ENCODE measurements around the gene NBEA.

NBEA gene

DNA sequence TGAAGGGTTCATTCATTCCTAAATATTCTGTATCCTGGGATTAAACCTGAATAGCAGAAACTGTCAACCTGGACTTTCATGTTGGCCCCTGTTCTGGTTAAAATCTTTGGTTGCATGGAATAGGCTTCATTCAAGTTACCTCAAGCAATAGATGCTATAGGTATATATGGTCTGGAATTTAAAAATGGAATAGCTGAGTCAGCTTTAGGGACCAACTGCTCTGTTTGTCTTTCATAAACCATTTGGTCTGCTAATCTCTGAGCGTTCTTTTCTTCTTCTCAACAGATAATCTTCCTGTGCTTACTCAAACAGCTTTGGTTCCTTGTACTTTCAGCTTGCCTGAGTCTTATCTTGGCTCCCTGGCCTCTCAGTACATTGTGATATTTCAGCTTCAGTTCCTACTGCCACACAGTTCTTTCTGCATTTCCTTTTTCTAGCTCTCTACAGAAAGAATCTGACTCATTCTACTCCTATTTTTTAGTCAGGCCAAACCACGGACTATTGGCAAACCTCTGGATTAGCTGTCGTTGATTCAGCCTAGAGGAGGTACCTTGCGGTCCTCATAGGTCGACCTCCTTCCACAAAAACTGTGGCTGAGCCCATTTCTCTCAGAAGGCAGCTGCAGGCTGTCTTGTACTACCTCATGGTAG lies 570.3 kb downstream of the NBEA start:
- no peak for DNase-seq (ENCODE audit: low spot score)

GRCh38 chr13:35514061-35514477 lies 572.0 kb downstream of the NBEA start:
- no peak for DNase-seq (ENCODE audit: low spot score)

DNA sequence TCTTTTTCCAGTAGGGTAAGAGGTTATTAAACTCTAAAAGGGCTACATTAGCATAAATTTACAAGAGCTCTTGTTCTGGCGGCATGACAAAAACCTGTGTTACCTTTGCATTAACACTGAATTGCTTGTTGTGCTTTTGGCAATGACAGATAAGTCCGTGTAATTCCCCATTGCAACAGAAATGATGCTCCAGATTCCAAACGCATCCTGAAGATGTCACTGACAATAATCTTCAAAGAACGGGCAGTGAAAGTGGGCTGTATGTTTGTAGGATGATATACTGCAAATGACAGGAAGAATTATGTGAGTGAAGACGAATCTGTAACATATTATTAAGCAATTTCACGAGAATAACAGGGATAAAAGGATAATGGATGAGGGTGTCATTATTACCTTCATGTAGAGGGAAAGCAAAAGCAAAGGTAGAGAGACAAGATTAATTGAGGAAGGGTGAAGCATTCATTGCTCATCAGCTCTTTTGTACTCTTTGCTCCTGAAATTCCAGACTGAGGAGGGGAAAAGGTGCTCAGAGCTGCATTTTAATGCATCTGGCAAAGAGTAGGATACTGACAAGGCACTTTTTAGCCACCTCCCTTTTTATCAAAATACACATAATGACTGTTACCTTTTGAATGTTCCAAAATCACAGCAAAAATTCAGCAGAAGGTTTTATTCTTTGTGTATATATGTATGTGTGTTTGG lies 572.9 kb downstream of the NBEA start:
- no peak for DNase-seq (ENCODE audit: low spot score)

DNA sequence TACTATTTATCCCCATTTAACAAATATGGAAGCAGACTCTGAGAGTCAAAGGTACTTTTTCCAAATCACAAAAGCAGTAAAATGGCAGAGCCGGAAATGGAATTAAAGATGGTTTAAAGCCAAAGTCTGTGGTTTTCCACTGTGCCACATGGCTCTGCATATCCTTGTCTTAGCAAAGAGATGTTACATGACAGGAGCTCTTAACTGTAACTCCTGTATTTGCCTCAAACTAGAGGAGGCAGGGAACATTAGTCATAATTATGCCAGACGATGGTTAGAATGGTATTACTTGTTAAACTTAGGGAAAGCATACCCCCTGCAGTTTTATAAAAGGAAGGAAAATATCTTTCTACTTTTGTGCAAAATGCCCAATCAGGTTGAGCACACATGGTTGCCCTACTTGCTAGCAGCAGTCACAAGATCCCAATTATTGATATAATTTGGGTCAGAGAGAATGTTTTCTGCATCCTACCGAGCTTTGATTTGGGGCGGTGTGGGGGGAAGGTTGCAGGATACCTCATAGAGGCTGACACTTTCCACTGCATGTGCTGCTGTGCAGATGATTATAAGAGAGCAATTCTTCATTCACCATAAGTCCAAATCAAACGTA lies 576.4 kb downstream of the NBEA start:
- no peak for DNase-seq (ENCODE audit: low spot score)

GRCh38 chr13:35524171-35524570 lies 582.1 kb downstream of the NBEA start:
- DNase-seq (ENCODE audit: low spot score), result no peak

- no peak for DNase-seq (ENCODE audit: low spot score)
Observed at GRCh38 chr13:35526577-35526976, 584.5 kb downstream of the NBEA start.

DNA sequence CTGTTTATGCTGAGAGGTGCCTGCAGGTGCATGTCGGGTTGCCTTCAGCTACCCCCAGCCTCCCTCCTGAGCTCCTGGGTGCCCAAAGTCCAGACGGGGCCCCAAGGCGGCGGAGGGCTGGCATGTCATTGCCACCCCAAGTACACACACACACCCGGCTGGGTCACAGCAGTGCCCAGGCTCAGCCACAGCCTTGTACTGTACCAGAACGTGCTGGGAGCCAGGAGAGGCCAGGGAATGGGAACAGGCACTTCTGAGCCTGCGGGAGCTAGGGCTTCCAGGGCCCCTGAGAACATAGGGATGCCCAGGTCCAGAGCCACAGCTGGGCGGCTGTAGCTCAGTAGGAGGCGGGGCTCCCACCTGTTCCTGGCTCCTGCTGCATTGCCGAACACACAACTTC lies 585.4 kb downstream of the NBEA start:
- DNase-seq (ENCODE audit: low spot score), result no peak

GRCh38 chr13:35530147-35530546 lies 588.1 kb downstream of the NBEA start:
- DNase-seq (ENCODE audit: low spot score), result no peak

GRCh38 chr13:35530581-35530980 lies 588.5 kb downstream of the NBEA start:
- DNase-seq (ENCODE audit: low spot score), result no peak

- no peak for DNase-seq (ENCODE audit: low spot score)
Observed at GRCh38 chr13:35531526-35531925, 589.5 kb downstream of the NBEA start.

DNA sequence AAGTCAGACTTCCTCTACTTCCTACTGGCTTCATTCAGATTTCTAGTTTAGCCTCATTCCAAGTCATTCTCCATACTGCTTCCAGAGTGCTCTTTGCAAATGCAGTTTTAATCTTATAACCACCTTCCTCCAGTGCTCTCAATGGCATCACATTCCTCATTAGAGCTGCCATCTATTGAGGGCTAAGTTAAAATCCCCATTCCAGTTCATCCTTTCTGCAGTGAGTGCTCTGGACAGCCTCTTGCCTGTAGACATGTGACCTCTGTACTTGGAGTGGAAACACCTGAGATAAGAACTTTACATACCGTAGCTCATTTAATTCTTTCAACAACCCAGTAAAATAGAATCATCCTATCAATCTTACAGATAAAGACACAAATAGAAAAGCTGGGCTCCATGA lies 592.3 kb downstream of the NBEA start:
- no peak for DNase-seq (ENCODE audit: low spot score)

DNA sequence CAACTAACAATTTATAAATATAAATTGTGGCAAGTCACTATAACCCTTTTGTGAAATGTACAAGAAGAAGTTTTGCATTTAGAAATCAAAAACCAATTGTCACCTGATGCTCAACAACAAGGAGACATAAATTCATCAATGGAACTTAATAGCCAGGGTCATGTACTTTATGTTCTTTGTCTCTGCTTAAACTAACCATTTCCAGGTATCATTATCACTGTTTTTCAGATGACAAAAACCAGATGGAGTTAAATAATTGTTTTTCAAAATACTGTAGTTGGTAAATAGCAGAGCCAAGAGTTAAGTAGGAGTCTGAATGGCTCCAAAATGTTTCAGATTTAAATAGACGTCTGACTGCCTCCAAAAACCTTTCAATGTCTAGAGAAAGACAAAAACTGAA lies 606.7 kb downstream of the NBEA start:
- no peak for DNase-seq (ENCODE audit: low spot score)

- no peak for DNase-seq (ENCODE audit: low spot score)
Observed at GRCh38 chr13:35549481-35549880, 607.4 kb downstream of the NBEA start.

GRCh38 chr13:35552172-35552844 lies 610.2 kb downstream of the NBEA start:
- no peak for DNase-seq (ENCODE audit: low spot score)

- no peak for DNase-seq (ENCODE audit: low spot score)
Observed at GRCh38 chr13:35554972-35555623, 613.0 kb downstream of the NBEA start.

- no peak for DNase-seq (ENCODE audit: low spot score)
Observed at GRCh38 chr13:35557475-35557874, 615.4 kb downstream of the NBEA start.

GRCh38 chr13:35561540-35561939 lies 619.5 kb downstream of the NBEA start:
- no peak for DNase-seq (ENCODE audit: low spot score)

- no peak for DNase-seq (ENCODE audit: low spot score)
Observed at GRCh38 chr13:35565273-35565672, 623.2 kb downstream of the NBEA start.

DNA sequence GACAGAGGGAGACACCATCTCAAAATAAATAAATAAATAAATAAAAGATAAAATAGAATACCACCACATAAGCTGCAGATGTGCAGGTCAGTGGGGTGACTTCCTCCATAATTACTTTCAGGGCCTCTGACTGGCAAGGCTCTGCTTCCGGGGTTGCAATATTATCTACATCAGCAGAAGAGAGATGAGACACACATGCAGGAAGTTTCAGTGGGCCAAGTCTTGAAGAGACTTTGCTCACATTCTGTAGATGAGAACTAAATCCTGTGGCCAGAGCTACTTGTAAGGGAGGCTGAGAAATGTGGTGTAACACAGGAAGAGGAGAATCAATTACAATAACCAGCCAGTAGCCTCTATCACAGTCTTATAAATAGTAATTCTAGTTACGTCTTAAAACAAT lies 624.3 kb downstream of the NBEA start:
- DNase-seq (ENCODE audit: low spot score), result no peak

DNA sequence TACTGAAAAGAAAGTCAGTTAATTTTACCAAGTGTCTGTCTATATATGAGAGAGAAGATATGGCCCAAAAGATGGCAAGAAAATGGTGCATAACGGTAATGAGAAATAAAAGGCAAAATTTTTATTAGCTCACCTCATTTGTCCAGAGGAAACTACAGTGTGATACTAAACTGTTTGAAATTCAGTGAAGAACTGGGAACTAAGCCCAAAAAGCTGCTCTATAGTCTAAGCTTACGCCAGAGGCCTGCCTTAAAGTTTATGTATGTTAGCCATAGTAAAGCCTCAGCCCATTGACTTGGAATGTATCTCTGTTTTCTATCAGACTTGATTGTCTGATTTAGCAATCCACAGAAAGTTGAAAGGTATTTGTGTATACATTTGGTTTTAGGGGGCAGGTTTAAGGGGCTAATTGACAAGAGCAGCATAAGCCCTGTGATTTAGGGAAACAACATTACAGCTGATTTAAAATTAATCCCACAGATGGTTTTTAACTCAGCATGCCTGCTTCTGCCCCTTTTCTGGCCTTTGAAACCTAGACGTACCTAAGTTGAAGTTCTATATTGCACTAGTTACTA lies 625.4 kb downstream of the NBEA start:
- DNase-seq (ENCODE audit: low spot score), result no peak

- no peak for DNase-seq (ENCODE audit: low spot score)
Observed at GRCh38 chr13:35573639-35574038, 631.6 kb downstream of the NBEA start.

- no peak for DNase-seq (ENCODE audit: low spot score)
Observed at GRCh38 chr13:35592457-35592856, 650.4 kb downstream of the NBEA start.
